Upper lobe of left lung (tissue), 6 donors: ENCODE measurements around the gene TTC32. TPM values are rescaled to one million over a fixed set of nuclear protein-coding genes. Genes with fewer than 3 reads are reported as not detected.
"Not testable (repeated sequence)": the region's sequence is repeated elsewhere in the genome, so short reads cannot be mapped to it uniquely, and the experiment has no call there.

ENCODE experiments used
- ATAC-seq, 2 donors: fragments of 200-7000 bp; cut with Tn5 transposase; one replicate each; pipeline ENCODE4 v1.9.1; 2022; ENCODE audit warnings: mild to moderate bottlenecking in 2 of 2, moderate library complexity in 2 of 2; ENCODE audit not compliant: low FRiP score in 2 of 2
- DNase-seq, 2 donors: peaks; one replicate each; pipeline ENCODE4 v3.0.0-alpha.2; 2019 to 2020
- H3K27ac ChIP-seq, 4 donors: fragments of 200-600 bp; sonication (generic); one replicate each; pipeline ENCODE4 v1.5.1; 2016 to 2019
- H3K27me3 ChIP-seq, 4 donors: fragments of 200-600 bp; sonication (generic); one replicate each; pipeline ENCODE4 v1.5.1; 2017 to 2019
- H3K36me3 ChIP-seq, 4 donors: fragments of 200-600 bp; sonication (generic); one replicate each; pipeline ENCODE4 v1.5.1; 2016 to 2019
- H3K4me1 ChIP-seq, 4 donors: fragments of 200-600 bp; sonication (generic); one replicate each; pipeline ENCODE4 v1.5.1; 2018 to 2019
- H3K4me3 ChIP-seq, 4 donors: fragments of 200-600 bp; sonication (generic); one replicate each; pipeline ENCODE4 v1.5.1; 2017 to 2019; ENCODE audit warnings: mild to moderate bottlenecking in 2 of 4, moderate library complexity in 1 of 4
- H3K9me3 ChIP-seq, 4 donors: fragments of 200-600 bp; sonication (generic); one replicate each; pipeline ENCODE4 v1.5.1; 2018 to 2019
- EP300 ChIP-seq, 4 donors: sonication (generic); formaldehyde crosslinking; IDR thresholded peaks; one replicate each; pipeline ENCODE4 v1.5.1; 2017; ENCODE audit warnings: antibody characterized with exemption in 4 of 4, control low read depth in 2 of 4
- POLR2A ChIP-seq, 4 donors: fragments of 450-650 bp; IDR thresholded peaks; one replicate each; pipeline ENCODE4 v1.5.1; 2016 to 2017; ENCODE audit warnings: antibody characterized with exemption in 4 of 4, mild to moderate bottlenecking in 2 of 4
- POLR2AphosphoS5 ChIP-seq, 2 donors: sonication (generic); formaldehyde crosslinking; IDR thresholded peaks; one replicate each; pipeline ENCODE4 v1.5.1; 2017; ENCODE audit warnings: antibody characterized with exemption in 2 of 2
- WGBS, 2 donors: methylation state at CpG; one replicate each; pipeline ENCODE4 v1.1.5; 2017 to 2018; 5-methylcytosine and 5-hydroxymethylcytosine counted together
- total RNA-seq, 6 donors: library from RNA; depleted of rRNA in 4 of 6; stranded (reverse); fragments of >200 nt in 4 of 6; gene quantifications; one replicate each; pipeline versions ENCODE4 v1.1.0 to v1.2.1, GENCODE V29; 2016 to 2021
- TF ChIP-seq, protein P1 (sequence below), 6 experiments: fragments of 450-650 bp in 4 of 6; fragments of 200-600 bp in 2 of 6; sonication (generic) in 2 of 6; IDR thresholded peaks; one replicate each; pipeline ENCODE4 v1.5.1; 2016 to 2019; ENCODE audit warnings: antibody characterized with exemption in 6 of 6
- donor health status: DM: no; HTN: no; CAD: no; lungs with moderate emphysema.
- donor health status: DM: no; HTN: yes; CAD: no; lungs with severe emphysema.

Gene TTC32
- total RNA-seq, 6 donors from 2014 or later = 8.4 to 14.7 (median 12.3) TPM

DNA sequence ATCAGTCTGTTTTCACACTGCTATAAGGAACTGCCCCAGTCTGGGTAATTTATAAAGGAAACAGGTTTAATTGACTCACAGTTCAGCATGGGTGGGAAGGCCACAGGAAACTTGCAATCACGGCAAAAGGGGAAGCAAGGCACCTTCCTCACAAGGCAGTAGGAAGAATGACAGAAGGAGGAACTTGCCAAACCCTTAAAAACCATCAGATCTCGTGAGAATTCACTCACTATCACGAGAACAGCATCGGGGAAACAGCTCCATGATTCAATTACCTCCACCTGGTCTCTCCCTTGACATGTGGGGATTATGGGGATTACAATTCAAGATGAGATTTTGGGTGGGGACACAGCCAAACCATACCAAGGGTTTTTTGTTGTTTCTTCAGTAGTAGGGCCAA, 9.8 kb downstream of the TTC32 start:
- not testable (repeated sequence) for H3K4me1 ChIP-seq, H3K4me3 ChIP-seq, H3K27me3 ChIP-seq, H3K36me3 ChIP-seq, H3K9me3 ChIP-seq
- ATAC-seq = peak in 1 of 2 donors; percentile 74
- DNase-seq = peak in 1 of 2 donors; percentile 56
- WGBS, 2 donors = 51 to 75% methylated on average over 4 of the region's 4 CpGs
- TF ChIP-seq POLR2A (IDR thresholded peaks at IDR 0.05) (peak in 1 of 4 donors; percentile 16), POLR2AphosphoS5 (IDR thresholded peaks at IDR 0.05) (peak in 1 of 2 donors; percentile 42)
- peak overlapping the region in 1 of 4 donors; percentile 56 for H3K27ac ChIP-seq

DNA sequence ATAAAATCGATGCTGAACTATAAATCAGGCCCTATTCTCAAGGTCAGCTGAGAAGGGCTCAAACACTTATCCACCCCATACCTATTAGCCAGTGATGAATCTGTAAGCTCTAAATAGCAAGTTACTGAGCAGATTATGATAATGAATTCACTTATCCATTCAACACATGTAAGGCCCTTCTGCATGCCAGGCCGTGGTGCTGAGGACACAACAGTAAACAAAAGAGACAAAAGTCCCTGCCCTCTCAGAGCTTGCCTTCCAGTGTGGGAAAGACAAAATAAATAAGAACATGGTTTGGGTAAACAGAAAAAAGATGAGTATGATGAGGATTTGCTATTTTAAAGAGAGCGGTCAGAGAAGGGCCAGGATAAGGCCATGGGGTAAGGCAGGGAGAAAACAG, 11.7 kb downstream of the TTC32 start:
- TF ChIP-seq POLR2AphosphoS5 (IDR thresholded peaks at IDR 0.05) (no peak), EP300 (IDR thresholded peaks at IDR 0.05) (no peak), POLR2A (IDR thresholded peaks at IDR 0.05) (no peak)
- 79 to 81% methylated on average over 3 of the region's 3 CpGs for WGBS, 2 donors
- ATAC-seq = no peak

DNA sequence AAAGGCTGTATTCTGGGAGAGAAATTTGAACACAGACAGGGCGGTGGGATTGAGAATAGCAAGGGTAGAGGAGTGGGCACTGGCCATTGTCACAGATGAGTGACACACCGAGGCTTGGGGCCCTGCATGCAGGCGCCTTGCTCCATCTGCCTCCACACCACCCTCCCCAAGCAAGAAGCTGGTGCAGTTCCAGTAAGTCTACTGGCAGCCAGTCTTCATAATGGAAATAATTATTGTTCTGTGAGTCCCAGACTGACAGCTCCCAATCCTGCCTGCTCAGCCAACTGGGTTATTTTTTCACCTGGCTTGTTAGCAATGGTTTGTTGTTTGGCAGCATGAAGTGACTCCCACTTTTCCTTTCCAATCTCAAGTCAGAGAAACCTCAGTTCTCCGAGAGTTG, 13.0 kb downstream of the TTC32 start:
- Histone ChIP-seq H3K4me3 (no peak overlapping the region), H3K9me3 (no peaks in the 10 kb centered on the region), H3K27me3 (no peaks in the 10 kb centered on the region), H3K36me3 (no peaks in the 10 kb centered on the region), H3K27ac (no peak overlapping the region), H3K4me1 (no peaks in the 10 kb centered on the region)
- no peak for ATAC-seq
- TF ChIP-seq POLR2AphosphoS5 (IDR thresholded peaks at IDR 0.05) (no peak), POLR2A (IDR thresholded peaks at IDR 0.05) (no peak), EP300 (IDR thresholded peaks at IDR 0.05) (no peak)
- TF ChIP-seq, protein P1, sequence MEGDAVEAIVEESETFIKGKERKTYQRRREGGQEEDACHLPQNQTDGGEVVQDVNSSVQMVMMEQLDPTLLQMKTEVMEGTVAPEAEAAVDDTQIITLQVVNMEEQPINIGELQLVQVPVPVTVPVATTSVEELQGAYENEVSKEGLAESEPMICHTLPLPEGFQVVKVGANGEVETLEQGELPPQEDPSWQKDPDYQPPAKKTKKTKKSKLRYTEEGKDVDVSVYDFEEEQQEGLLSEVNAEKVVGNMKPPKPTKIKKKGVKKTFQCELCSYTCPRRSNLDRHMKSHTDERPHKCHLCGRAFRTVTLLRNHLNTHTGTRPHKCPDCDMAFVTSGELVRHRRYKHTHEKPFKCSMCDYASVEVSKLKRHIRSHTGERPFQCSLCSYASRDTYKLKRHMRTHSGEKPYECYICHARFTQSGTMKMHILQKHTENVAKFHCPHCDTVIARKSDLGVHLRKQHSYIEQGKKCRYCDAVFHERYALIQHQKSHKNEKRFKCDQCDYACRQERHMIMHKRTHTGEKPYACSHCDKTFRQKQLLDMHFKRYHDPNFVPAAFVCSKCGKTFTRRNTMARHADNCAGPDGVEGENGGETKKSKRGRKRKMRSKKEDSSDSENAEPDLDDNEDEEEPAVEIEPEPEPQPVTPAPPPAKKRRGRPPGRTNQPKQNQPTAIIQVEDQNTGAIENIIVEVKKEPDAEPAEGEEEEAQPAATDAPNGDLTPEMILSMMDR (IDR thresholded peaks at IDR 0.05) = no peak
- whole genome bisulfite sequencing, 2 donors = 95 to 98% methylated on average over 4 of the region's 4 CpGs
- peak in 1 of 2 donors; percentile 11 for DNase-seq

More for the DNA sequence above, 11.7 kb downstream of the TTC32 start:
- Histone ChIP-seq H3K4me1 (peaks cover 0 to 6% (median 0%) of the 10 kb centered on the region in 4 donors), H3K4me3 (no peak overlapping the region), H3K27me3 (no peaks in the 10 kb centered on the region), H3K36me3 (no peaks in the 10 kb centered on the region), H3K27ac (no peak overlapping the region), H3K9me3 (no peaks in the 10 kb centered on the region)
- no peak for DNase-seq

DNA sequence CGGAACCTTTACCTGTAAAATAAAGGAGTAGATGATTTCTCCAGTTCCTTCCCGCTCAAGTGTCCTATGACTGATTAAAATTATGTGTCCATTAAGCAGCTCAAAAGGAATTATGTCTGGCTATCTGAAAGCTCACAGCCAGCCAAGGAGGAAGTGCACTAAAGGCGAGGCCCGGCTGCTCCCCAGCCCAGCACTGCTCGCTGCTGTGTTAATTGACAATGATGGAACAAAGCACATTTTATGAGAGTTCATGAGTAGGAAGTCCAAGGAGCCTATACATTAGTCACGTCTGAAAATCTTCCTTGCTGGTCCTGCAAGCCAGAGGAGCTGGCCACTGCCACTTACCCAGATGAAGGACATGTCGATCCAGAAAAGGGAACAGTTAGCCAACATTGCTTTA, 14.3 kb downstream of the TTC32 start:
- WGBS, 2 donors = 75 to 84% methylated on average over 7 of the region's 7 CpGs
- Histone ChIP-seq H3K9me3 (no peaks in the 10 kb centered on the region), H3K27me3 (no peaks in the 10 kb centered on the region), H3K4me3 (no peak overlapping the region), H3K27ac (no peak overlapping the region), H3K36me3 (no peaks in the 10 kb centered on the region), H3K4me1 (no peaks in the 10 kb centered on the region)
- TF ChIP-seq EP300 (IDR thresholded peaks at IDR 0.05) (no peak), POLR2AphosphoS5 (IDR thresholded peaks at IDR 0.05) (no peak), POLR2A (IDR thresholded peaks at IDR 0.05) (no peak)
- TF ChIP-seq, protein P1 (IDR thresholded peaks at IDR 0.05) = no peak
- peak in 1 of 2 donors; percentile 16 for ATAC-seq
- peak in 1 of 2 donors; percentile 10 for DNase-seq

DNA sequence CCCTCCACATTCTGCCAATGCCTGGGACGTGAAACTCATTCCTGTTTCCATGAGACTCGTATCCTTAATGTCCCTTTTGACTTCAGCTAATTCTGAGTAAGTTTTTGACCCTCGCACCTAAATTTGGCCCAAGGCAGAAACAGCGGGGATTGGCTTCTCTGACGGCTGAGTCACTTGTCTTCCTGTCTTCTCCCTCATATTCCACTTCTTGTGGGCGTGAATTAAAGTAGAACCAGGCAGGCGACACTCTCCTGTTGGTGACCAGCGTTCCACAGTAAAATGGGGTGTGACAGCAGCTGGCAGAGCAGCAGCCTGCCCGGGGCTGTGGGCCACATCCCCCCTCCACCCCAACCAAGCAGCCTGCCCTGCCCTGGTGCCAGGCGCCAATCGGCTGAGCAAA, 15.5 kb downstream of the TTC32 start:
- DNase-seq (peak in 1 of 2 donors; percentile 39), ATAC-seq (no peak)
- Histone ChIP-seq H3K9me3 (no peaks in the 10 kb centered on the region), H3K27ac (no peak overlapping the region), H3K36me3 (no peaks in the 10 kb centered on the region), H3K4me1 (no peaks in the 10 kb centered on the region), H3K27me3 (no peaks in the 10 kb centered on the region), H3K4me3 (no peak overlapping the region)
- TF ChIP-seq, protein P1 (IDR thresholded peaks at IDR 0.05) = no peak
- TF ChIP-seq POLR2A (IDR thresholded peaks at IDR 0.05) (no peak), POLR2AphosphoS5 (IDR thresholded peaks at IDR 0.05) (no peak), EP300 (IDR thresholded peaks at IDR 0.05) (no peak)
- 85% methylated on average over 8 to 11 of the region's 11 CpGs for WGBS, 2 donors

DNA sequence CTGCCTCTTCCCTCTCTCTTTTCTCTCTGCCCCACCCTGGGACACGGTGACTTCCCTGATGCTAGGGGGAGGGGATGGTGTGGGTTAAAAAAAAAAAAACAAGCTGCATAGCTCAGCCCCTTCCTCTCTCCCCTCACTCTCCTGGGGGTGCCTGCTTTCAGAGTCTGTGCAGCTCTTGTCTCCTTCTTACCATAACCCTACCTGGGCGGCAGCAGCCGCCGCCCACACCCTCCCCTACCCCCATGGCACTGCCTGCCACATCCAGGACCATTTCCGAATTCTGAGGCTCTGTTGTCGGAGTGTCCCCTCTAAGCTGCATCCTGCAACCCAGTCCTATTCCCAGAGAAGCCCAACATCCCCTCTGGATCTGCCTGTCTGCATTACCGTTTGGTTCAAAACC, 16.0 kb downstream of the TTC32 start:
- no peak overlapping the region for H3K27ac ChIP-seq

More for the DNA sequence above, 16.0 kb downstream of the TTC32 start:
- Histone ChIP-seq H3K9me3 (no peaks in the 10 kb centered on the region), H3K27me3 (no peaks in the 10 kb centered on the region), H3K4me1 (no peaks in the 10 kb centered on the region), H3K36me3 (no peaks in the 10 kb centered on the region), H3K4me3 (no peak overlapping the region)
- 70 to 79% methylated on average over 7 of the region's 7 CpGs for WGBS, 2 donors
- ATAC-seq (no peak), DNase-seq (peak in 1 of 2 donors; percentile 7)
- TF ChIP-seq, protein P1 (IDR thresholded peaks at IDR 0.05) = no peak
- TF ChIP-seq POLR2AphosphoS5 (IDR thresholded peaks at IDR 0.05) = no peak
- no peak for TF ChIP-seq POLR2A (IDR thresholded peaks at IDR 0.05)
- no peak for TF ChIP-seq EP300 (IDR thresholded peaks at IDR 0.05)
